ENCODE results near the gene CRCP.

The CRCP gene

GRCh38 chr7:66189695-66190503 is 75.3 kb downstream of the CRCP start:
- DNase-seq (ENCODE audit: low read depth) = no peak

- no peak for DNase-seq (ENCODE audit: low read depth)
Measured at GRCh38 chr7:66190504-66190857, 75.8 kb downstream of the CRCP start.

GRCh38 chr7:66193146-66193725 is 78.6 kb downstream of the CRCP start:
- no peak for DNase-seq (ENCODE audit: low read depth)

- DNase-seq (ENCODE audit: low read depth) = no peak
Measured at GRCh38 chr7:66198469-66198868, 83.8 kb downstream of the CRCP start.

- DNase-seq (ENCODE audit: low read depth) = no peak
Measured at GRCh38 chr7:66198956-66199355, 84.3 kb downstream of the CRCP start.

DNA sequence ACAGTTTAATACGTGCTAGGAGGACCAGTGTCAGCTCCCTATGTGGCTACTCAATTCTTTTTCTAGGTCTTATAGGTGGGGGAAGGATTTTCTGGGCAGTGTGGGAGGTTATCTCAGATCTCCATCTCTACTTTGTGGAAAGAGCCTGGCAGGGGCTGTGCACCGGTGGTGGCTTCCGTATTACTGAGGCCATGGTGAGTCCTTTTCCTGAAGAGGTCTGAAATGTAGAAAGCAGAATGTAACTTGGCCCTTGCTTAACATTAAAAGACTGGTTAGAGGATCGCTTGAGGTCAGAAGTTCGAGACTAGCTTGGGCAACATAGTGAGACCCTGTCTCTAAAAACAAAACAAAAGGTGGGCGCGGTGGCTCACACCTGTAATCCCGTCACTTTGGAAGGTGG is 87.8 kb downstream of the CRCP start:
- DNase-seq (ENCODE audit: low read depth) = no peak
